ENCODE results near the gene HEATR3.

Gene HEATR3

GRCh38 chr16:50065624-50066481 lies at the start of gene HEATR3:
HEATR3 (plus strand) TSS chr16:50065970; CDS start chr16:50066132, 162 bp downstream.
- DNase-seq, result peak; percentile 92

GRCh38 chr16:50017553-50017952 lies 48.2 kb upstream of the HEATR3 start:
- DNase-seq, result no peak

GRCh38 chr16:50021544-50021943 lies 44.2 kb upstream of the HEATR3 start:
- no peak for DNase-seq

GRCh38 chr16:50023641-50024040 lies 42.1 kb upstream of the HEATR3 start:
- DNase-seq, result no peak

GRCh38 chr16:50024207-50024606 lies 41.6 kb upstream of the HEATR3 start:
- DNase-seq, result no peak

- peak; percentile 97 for DNase-seq
Observed at GRCh38 chr16:50024684-50025536, 40.9 kb upstream of the HEATR3 start, which contains the start of gene CNEP1R1. CNEP1R1 (plus strand) TSS chr16:50025225; CDS start chr16:50025316, 91 bp downstream.

- no peak for DNase-seq
Observed at GRCh38 chr16:50025537-50025931, 40.2 kb upstream of the HEATR3 start.

GRCh38 chr16:50027829-50028228 lies 37.9 kb upstream of the HEATR3 start:
- no peak for DNase-seq

- DNase-seq, result no peak
Observed at GRCh38 chr16:50035468-50035992, 30.2 kb upstream of the HEATR3 start.

GRCh38 chr16:50036426-50036825 lies 29.3 kb upstream of the HEATR3 start:
- no peak for DNase-seq

- no peak for DNase-seq
Observed at GRCh38 chr16:50037662-50038220, 28.0 kb upstream of the HEATR3 start.

- no peak for DNase-seq
Observed at GRCh38 chr16:50038286-50038685, 27.5 kb upstream of the HEATR3 start.

GRCh38 chr16:50038756-50039529 lies 26.8 kb upstream of the HEATR3 start:
- no peak for DNase-seq

GRCh38 chr16:50040018-50040417 lies 25.8 kb upstream of the HEATR3 start:
- no peak for DNase-seq

- no peak for DNase-seq
Observed at GRCh38 chr16:50040710-50041109, 25.1 kb upstream of the HEATR3 start.

GRCh38 chr16:50043358-50043757 lies 22.4 kb upstream of the HEATR3 start:
- DNase-seq, result no peak

GRCh38 chr16:50045412-50045811 lies 20.4 kb upstream of the HEATR3 start:
- DNase-seq, result no peak

- DNase-seq, result no peak
Observed at GRCh38 chr16:50046853-50047252, 18.9 kb upstream of the HEATR3 start.

GRCh38 chr16:50047864-50048263 lies 17.9 kb upstream of the HEATR3 start:
- DNase-seq, result no peak

- peak; percentile 14 for DNase-seq
Observed at GRCh38 chr16:50050802-50051201, 15.0 kb upstream of the HEATR3 start.

- no peak for DNase-seq
Observed at GRCh38 chr16:50056226-50056625, 9.5 kb upstream of the HEATR3 start.

GRCh38 chr16:50058091-50058771 lies 7.5 kb upstream of the HEATR3 start:
- DNase-seq, result no peak

Measured in fibroblast of skin of right quadriceps (primary cell).